GM23338 (cell line): ENCODE results near the gene RBM43. TPM values are rescaled to one million over a fixed set of nuclear protein-coding genes. Genes with fewer than 3 reads are reported as not detected.

Experiments used
- ATAC-seq: fragments of 200-7000 bp; cut with Tn5 transposase; 3 replicates; pipeline ENCODE4 v1.9.1; 2020
- DNase-seq: peaks from one replicate; pipeline ENCODE4 v3.0.0-alpha.2; 2015; ENCODE audit warnings: low spot score
- H2AFZ ChIP-seq: fragments of 200-600 bp; sonication (generic); 2 replicates; pipeline ENCODE4 v1.8.0; 2016; ENCODE audit warnings: antibody characterized with exemption, mild to moderate bottlenecking, moderate library complexity
- H3F3A ChIP-seq: fragments of 200-600 bp; sonication (generic); replicated peaks from 2 replicates; pipeline ENCODE4 v1.8.0; 2017; ENCODE audit warnings: antibody characterized with exemption, mixed run types, low read depth
- H3K27ac ChIP-seq: fragments of 200-600 bp; sonication (generic); 2 replicates; pipeline ENCODE4 v1.6.1; 2016; ENCODE audit warnings: low read depth
- H3K27me3 ChIP-seq: fragments of 200-600 bp; sonication (generic); 2 replicates; pipeline ENCODE4 v1.8.0; 2016; ENCODE audit warnings: mild to moderate bottlenecking, mixed run types, moderate library complexity; ENCODE audit not compliant: insufficient read depth
- H3K36me3 ChIP-seq: fragments of 200-600 bp; sonication (generic); 2 replicates; pipeline ENCODE4 v1.8.0; 2016; ENCODE audit warnings: mild to moderate bottlenecking; ENCODE audit not compliant: insufficient read depth
- H3K4me1 ChIP-seq: fragments of 200-600 bp; sonication (generic); 2 replicates; pipeline ENCODE4 v1.8.0; 2016; ENCODE audit warnings: mild to moderate bottlenecking, moderate library complexity; ENCODE audit not compliant: insufficient read depth
- H3K4me2 ChIP-seq: fragments of 200-600 bp; sonication (generic); 2 replicates; pipeline ENCODE4 v1.7.1; 2017; ENCODE audit warnings: mixed run types
- H3K4me3 ChIP-seq: fragments of 200-600 bp; sonication (generic); 2 replicates; pipeline ENCODE4 v1.6.1; 2016; ENCODE audit warnings: mixed run types
- H3K79me2 ChIP-seq: fragments of 200-600 bp; sonication (generic); replicated peaks from 2 replicates; pipeline ENCODE4 v1.8.0; 2017; ENCODE audit warnings: mild to moderate bottlenecking; ENCODE audit not compliant: insufficient read depth
- H3K9me2 ChIP-seq: fragments of 200-600 bp; sonication (generic); 2 replicates; pipeline ENCODE4 v1.8.0; 2017; ENCODE audit not compliant: insufficient read depth
- H4K20me1 ChIP-seq: fragments of 200-600 bp; sonication (generic); replicated peaks from 2 replicates; pipeline ENCODE4 v1.8.0; 2017; ENCODE audit warnings: mild to moderate bottlenecking; ENCODE audit not compliant: insufficient read depth
- H3K27ac Mint-ChIP-seq: 2 replicates; pipeline ENCODE4 v1.8.0; 2020; ENCODE audit warnings: inconsistent platforms, mild to moderate bottlenecking, moderate library complexity, mixed read lengths
- H3K27me3 Mint-ChIP-seq: 3 replicates; pipeline ENCODE4 v1.8.0; 2022; ENCODE audit warnings: low read depth, mild to moderate bottlenecking, moderate library complexity, mixed read lengths, inconsistent platforms; ENCODE audit not compliant: insufficient read depth, poor library complexity
- H3K36me3 Mint-ChIP-seq: 3 replicates; pipeline ENCODE4 v1.8.0; 2021; ENCODE audit warnings: low read depth, mild to moderate bottlenecking, inconsistent platforms, moderate library complexity, mixed read lengths
- H3K4me1 Mint-ChIP-seq: 3 replicates; pipeline ENCODE4 v1.8.0; 2020; ENCODE audit warnings: mild to moderate bottlenecking, inconsistent platforms, mixed read lengths
- H3K4me3 Mint-ChIP-seq: 3 replicates; pipeline ENCODE4 v1.8.0; 2021; ENCODE audit warnings: moderate library complexity, mild to moderate bottlenecking, inconsistent platforms, mixed read lengths
- H3K9me3 Mint-ChIP-seq: 3 replicates; pipeline ENCODE4 v1.8.0; 2020; ENCODE audit warnings: moderate library complexity, mild to moderate bottlenecking, inconsistent platforms, mixed read lengths
- CREB1 ChIP-seq: fragments of 250-450 bp; sonication (Bioruptor Pico); IDR thresholded peaks from 2 replicates; pipeline ENCODE4 v1.5.0; 2020; ENCODE audit warnings: low read depth, mild to moderate bottlenecking, moderate library complexity
- EZH2 ChIP-seq: fragments of 200-600 bp; sonication (generic); IDR thresholded peaks from one replicate; pipeline ENCODE4 v1.8.0; 2017; ENCODE audit warnings: antibody characterized with exemption, mild to moderate bottlenecking, low read depth; ENCODE audit not compliant: unreplicated experiment
- JUNB ChIP-seq: IDR thresholded peaks from one replicate; pipeline ENCODE4 v1.6.1; 2016; ENCODE audit warnings: antibody characterized with exemption; ENCODE audit not compliant: unreplicated experiment
- NANOG ChIP-seq: IDR thresholded peaks from 2 replicates; pipeline ENCODE4 v1.6.1; 2016; ENCODE audit warnings: antibody characterized with exemption, borderline replicate concordance
- POLR2AphosphoS5 ChIP-seq: IDR thresholded peaks from 2 replicates; pipeline ENCODE4 v1.6.1; 2016; ENCODE audit warnings: antibody characterized with exemption, low read depth
- STAT1 ChIP-seq: IDR thresholded peaks from one replicate; pipeline ENCODE4 v1.6.1; 2016; ENCODE audit warnings: antibody characterized with exemption; ENCODE audit not compliant: unreplicated experiment
- ZNF114 ChIP-seq: fragments of 250-450 bp; sonication (Bioruptor Pico); IDR thresholded peaks from 2 replicates; pipeline ENCODE4 v1.5.0; 2020; ENCODE audit warnings: mild to moderate bottlenecking, moderate library complexity
- ZNF331 ChIP-seq: fragments of 250-450 bp; sonication (Bioruptor Pico); IDR thresholded peaks from 2 replicates; pipeline ENCODE4 v1.5.0; 2020; ENCODE audit warnings: low read depth, mild to moderate bottlenecking, moderate library complexity
- polyA plus RNA-seq: library from polyadenylated mRNA; unstranded; fragments of >200 nt; fragmentation: Nextera tagmentation; extraction: Ambion mirVana; gene quantifications from 2 replicates; pipeline ENCODE4 v1.2.1, GENCODE V29; 2016
- total RNA-seq: library from RNA; depleted of rRNA; stranded (reverse); fragments of >200 nt; shearing (Covaris generic); gene quantifications from 2 replicates; pipeline ENCODE4 v1.2.3, GENCODE V29; 2014
- TF ChIP-seq, protein P1 (sequence below): IDR thresholded peaks from 2 replicates; pipeline ENCODE4 v1.6.1; 2016; ENCODE audit warnings: antibody characterized with exemption
- TF ChIP-seq, protein P2 (sequence below): IDR thresholded peaks from one replicate; pipeline ENCODE4 v1.6.1; 2018; ENCODE audit warnings: antibody characterized with exemption; ENCODE audit not compliant: unreplicated experiment
- TF ChIP-seq, protein P3 (sequence below), 2 experiments: fragments of 200-600 bp in 1 of 2; sonication (generic) in 1 of 2; conservative IDR thresholded peaks; 2 replicates each; pipeline versions ENCODE4 v1.5.1 to v1.6.1; 2016 to 2017; ENCODE audit warnings: antibody characterized with exemption in 2 of 2, low read depth in 2 of 2, mild to moderate bottlenecking in 2 of 2, moderate library complexity in 1 of 2
- TF ChIP-seq, protein P4 (sequence below): fragments of 250-450 bp; sonication (Bioruptor Pico); IDR thresholded peaks from 2 replicates; pipeline ENCODE4 v1.5.0; 2020; ENCODE audit warnings: mild to moderate bottlenecking, moderate library complexity

The RBM43 gene
- total and polyA plus RNA-seq, 2 experiments from 2014 or later = 3.3 to 3.4 TPM

DNA sequence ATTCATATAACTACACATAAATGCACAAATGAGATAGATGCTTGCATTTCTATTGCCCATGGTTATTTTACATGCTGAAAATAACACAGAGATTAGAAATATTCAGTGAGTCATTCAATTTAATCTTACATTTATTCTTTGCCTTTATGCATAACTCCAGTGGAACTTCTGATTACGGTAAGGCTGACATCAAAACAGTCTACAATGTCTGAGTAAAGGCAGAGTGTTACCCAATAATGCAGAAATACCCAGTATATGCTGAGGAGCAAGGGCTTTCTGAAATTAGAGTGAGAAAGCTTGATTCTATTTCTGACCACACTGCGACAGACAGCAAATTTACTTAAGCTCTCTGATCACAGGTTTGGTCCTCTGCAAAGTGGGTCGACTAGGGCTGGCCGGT lies 18.6 kb upstream of the RBM43 start (continued):
- TF ChIP-seq, protein P1, sequence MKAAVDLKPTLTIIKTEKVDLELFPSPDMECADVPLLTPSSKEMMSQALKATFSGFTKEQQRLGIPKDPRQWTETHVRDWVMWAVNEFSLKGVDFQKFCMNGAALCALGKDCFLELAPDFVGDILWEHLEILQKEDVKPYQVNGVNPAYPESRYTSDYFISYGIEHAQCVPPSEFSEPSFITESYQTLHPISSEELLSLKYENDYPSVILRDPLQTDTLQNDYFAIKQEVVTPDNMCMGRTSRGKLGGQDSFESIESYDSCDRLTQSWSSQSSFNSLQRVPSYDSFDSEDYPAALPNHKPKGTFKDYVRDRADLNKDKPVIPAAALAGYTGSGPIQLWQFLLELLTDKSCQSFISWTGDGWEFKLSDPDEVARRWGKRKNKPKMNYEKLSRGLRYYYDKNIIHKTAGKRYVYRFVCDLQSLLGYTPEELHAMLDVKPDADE = no peak

DNA sequence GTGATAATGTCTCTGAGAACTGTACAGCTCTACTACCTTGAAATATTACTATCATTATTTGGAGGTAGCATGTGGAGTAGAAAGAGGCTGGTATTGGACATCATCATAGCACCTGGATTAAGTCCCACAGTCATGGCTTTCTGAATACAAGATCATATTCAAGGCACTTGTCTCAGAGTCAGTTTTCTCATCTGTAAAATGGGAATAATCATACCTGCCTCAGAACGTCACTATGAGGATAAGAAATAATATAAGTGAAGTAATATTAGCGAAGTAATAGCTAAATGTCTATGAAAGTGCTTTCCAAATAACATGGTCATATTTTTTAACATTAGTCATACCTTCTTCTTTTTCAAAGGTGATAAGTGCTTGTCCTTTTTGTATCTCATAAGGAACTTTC lies 16.8 kb upstream of the RBM43 start:
- H2AFZ ChIP-seq = no peak overlapping the region
- H3K27ac Mint-ChIP-seq = no peak overlapping the region
- H3K4me2 ChIP-seq = no peak overlapping the region
- DNase-seq (no peak), ATAC-seq (no peak)
- H3K4me1 Mint-ChIP-seq = no peaks in the 10 kb centered on the region
- no peaks in the 10 kb centered on the region for H3K36me3 ChIP-seq
- no peaks in the 10 kb centered on the region for H3K36me3 Mint-ChIP-seq
- H3K4me3 Mint-ChIP-seq = no peak overlapping the region
- no peak overlapping the region for H3K27ac ChIP-seq
- no peak overlapping the region for H3K4me3 ChIP-seq
- no peaks in the 10 kb centered on the region for H4K20me1 ChIP-seq
- no peaks in the 10 kb centered on the region for H3K9me3 Mint-ChIP-seq
- H3K9me2 ChIP-seq = no peaks in the 10 kb centered on the region
- no peaks in the 10 kb centered on the region for H3K4me1 ChIP-seq
- H3K79me2 ChIP-seq = no peaks in the 10 kb centered on the region
- no peaks in the 10 kb centered on the region for H3K27me3 Mint-ChIP-seq
- H3F3A ChIP-seq = no peaks in the 10 kb centered on the region
- no peaks in the 10 kb centered on the region for H3K27me3 ChIP-seq
- TF ChIP-seq CREB1 (CRISPR knock-in tag) (no peak), JUNB (no peak), ZNF114 (CRISPR knock-in tag) (no peak), STAT1 (no peak), POLR2AphosphoS5 (no peak), ZNF331 (CRISPR knock-in tag) (no peak), NANOG (no peak), EZH2 (no peak)
- TF ChIP-seq, protein P2, sequence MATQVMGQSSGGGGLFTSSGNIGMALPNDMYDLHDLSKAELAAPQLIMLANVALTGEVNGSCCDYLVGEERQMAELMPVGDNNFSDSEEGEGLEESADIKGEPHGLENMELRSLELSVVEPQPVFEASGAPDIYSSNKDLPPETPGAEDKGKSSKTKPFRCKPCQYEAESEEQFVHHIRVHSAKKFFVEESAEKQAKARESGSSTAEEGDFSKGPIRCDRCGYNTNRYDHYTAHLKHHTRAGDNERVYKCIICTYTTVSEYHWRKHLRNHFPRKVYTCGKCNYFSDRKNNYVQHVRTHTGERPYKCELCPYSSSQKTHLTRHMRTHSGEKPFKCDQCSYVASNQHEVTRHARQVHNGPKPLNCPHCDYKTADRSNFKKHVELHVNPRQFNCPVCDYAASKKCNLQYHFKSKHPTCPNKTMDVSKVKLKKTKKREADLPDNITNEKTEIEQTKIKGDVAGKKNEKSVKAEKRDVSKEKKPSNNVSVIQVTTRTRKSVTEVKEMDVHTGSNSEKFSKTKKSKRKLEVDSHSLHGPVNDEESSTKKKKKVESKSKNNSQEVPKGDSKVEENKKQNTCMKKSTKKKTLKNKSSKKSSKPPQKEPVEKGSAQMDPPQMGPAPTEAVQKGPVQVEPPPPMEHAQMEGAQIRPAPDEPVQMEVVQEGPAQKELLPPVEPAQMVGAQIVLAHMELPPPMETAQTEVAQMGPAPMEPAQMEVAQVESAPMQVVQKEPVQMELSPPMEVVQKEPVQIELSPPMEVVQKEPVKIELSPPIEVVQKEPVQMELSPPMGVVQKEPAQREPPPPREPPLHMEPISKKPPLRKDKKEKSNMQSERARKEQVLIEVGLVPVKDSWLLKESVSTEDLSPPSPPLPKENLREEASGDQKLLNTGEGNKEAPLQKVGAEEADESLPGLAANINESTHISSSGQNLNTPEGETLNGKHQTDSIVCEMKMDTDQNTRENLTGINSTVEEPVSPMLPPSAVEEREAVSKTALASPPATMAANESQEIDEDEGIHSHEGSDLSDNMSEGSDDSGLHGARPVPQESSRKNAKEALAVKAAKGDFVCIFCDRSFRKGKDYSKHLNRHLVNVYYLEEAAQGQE = no peak
- TF ChIP-seq, protein P1 = no peak
- TF ChIP-seq, protein P3, sequence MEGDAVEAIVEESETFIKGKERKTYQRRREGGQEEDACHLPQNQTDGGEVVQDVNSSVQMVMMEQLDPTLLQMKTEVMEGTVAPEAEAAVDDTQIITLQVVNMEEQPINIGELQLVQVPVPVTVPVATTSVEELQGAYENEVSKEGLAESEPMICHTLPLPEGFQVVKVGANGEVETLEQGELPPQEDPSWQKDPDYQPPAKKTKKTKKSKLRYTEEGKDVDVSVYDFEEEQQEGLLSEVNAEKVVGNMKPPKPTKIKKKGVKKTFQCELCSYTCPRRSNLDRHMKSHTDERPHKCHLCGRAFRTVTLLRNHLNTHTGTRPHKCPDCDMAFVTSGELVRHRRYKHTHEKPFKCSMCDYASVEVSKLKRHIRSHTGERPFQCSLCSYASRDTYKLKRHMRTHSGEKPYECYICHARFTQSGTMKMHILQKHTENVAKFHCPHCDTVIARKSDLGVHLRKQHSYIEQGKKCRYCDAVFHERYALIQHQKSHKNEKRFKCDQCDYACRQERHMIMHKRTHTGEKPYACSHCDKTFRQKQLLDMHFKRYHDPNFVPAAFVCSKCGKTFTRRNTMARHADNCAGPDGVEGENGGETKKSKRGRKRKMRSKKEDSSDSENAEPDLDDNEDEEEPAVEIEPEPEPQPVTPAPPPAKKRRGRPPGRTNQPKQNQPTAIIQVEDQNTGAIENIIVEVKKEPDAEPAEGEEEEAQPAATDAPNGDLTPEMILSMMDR (conservative IDR thresholded peaks at IDR 0.05; ENCODE audit: low read depth in 2 of 2) = no peak
- TF ChIP-seq, protein P4, sequence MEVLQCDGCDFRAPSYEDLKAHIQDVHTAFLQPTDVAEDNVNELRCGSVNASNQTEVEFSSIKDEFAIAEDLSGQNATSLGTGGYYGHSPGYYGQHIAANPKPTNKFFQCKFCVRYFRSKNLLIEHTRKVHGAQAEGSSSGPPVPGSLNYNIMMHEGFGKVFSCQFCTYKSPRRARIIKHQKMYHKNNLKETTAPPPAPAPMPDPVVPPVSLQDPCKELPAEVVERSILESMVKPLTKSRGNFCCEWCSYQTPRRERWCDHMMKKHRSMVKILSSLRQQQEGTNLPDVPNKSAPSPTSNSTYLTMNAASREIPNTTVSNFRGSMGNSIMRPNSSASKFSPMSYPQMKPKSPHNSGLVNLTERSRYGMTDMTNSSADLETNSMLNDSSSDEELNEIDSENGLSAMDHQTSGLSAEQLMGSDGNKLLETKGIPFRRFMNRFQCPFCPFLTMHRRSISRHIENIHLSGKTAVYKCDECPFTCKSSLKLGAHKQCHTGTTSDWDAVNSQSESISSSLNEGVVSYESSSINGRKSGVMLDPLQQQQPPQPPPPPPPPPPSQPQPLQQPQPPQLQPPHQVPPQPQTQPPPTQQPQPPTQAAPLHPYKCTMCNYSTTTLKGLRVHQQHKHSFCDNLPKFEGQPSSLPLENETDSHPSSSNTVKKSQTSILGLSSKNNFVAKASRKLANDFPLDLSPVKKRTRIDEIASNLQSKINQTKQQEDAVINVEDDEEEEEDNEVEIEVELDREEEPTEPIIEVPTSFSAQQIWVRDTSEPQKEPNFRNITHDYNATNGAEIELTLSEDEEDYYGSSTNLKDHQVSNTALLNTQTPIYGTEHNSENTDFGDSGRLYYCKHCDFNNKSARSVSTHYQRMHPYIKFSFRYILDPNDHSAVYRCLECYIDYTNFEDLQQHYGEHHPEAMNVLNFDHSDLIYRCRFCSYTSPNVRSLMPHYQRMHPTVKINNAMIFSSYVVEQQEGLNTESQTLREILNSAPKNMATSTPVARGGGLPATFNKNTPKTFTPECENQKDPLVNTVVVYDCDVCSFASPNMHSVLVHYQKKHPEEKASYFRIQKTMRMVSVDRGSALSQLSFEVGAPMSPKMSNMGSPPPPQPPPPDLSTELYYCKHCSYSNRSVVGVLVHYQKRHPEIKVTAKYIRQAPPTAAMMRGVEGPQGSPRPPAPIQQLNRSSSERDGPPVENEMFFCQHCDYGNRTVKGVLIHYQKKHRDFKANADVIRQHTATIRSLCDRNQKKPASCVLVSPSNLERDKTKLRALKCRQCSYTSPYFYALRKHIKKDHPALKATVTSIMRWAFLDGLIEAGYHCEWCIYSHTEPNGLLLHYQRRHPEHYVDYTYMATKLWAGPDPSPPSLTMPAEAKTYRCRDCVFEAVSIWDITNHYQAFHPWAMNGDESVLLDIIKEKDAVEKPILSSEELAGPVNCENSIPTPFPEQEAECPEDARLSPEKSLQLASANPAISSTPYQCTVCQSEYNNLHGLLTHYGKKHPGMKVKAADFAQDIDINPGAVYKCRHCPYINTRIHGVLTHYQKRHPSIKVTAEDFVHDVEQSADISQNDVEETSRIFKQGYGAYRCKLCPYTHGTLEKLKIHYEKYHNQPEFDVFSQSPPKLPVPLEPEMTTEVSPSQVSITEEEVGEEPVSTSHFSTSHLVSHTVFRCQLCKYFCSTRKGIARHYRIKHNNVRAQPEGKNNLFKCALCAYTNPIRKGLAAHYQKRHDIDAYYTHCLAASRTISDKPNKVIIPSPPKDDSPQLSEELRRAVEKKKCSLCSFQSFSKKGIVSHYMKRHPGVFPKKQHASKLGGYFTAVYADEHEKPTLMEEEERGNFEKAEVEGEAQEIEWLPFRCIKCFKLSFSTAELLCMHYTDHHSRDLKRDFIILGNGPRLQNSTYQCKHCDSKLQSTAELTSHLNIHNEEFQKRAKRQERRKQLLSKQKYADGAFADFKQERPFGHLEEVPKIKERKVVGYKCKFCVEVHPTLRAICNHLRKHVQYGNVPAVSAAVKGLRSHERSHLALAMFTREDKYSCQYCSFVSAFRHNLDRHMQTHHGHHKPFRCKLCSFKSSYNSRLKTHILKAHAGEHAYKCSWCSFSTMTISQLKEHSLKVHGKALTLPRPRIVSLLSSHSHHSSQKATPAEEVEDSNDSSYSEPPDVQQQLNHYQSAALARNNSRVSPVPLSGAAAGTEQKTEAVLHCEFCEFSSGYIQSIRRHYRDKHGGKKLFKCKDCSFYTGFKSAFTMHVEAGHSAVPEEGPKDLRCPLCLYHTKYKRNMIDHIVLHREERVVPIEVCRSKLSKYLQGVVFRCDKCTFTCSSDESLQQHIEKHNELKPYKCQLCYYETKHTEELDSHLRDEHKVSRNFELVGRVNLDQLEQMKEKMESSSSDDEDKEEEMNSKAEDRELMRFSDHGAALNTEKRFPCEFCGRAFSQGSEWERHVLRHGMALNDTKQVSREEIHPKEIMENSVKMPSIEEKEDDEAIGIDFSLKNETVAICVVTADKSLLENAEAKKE (CRISPR knock-in tag) = no peak
